Femur (tissue), 1 donor: ENCODE measurements around the gene CSTPP1.
"Not testable (repeated sequence)": the region's sequence is repeated elsewhere in the genome, so short reads cannot be mapped to it uniquely, and the experiment has no call there.

ENCODE experiments used
- DNase-seq: peaks from one replicate; pipeline ENCODE4 v3.0.0-alpha.2; 2017

Gene CSTPP1

GRCh38 chr11:47185305-47186075, 248.9 kb downstream of the CSTPP1 start:
- peak; percentile 84 for DNase-seq

DNA sequence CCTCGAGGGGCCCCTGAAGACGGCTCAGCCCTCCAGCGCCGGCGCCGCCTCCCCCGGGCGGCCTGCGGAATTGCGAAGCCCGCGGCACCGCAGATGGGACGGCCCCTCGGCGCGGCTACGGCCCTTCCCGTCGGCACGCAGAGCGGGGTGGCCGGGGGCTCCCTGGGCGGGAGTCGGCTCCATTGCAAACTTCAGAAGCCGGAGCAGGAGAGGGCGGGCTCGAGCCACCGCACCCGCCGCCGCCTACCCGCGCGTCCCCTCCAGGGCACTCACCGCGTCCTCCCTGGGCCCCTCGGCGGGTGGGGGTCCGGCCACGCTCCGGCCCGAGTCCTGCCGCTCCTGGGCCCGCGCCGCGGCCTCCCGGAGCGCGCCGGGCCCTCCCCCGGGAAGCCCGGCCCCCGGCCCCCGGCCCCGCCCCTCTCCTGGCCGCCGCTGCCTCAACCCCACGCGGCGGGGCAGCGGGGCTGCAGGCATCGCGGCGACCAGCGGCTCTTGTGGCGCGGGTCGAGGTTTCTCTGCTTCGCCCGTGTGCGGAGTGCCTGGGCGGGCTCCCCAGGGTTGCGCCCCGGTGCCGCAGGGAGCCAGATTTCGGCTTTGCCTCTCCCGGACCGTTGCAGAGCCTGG, 249.6 kb downstream of the CSTPP1 start, which contains the start of gene PACSIN3:
TSS of gene PACSIN3 (minus strand) at position 359 of the 624 bp plus-strand sequence. CDS start 3,707 bp downstream, outside the sequence.
- peak; percentile 69 for DNase-seq

GRCh38 chr11:47186700-47187695, 250.4 kb downstream of the CSTPP1 start:
- peak; percentile 75 for DNase-seq

DNA sequence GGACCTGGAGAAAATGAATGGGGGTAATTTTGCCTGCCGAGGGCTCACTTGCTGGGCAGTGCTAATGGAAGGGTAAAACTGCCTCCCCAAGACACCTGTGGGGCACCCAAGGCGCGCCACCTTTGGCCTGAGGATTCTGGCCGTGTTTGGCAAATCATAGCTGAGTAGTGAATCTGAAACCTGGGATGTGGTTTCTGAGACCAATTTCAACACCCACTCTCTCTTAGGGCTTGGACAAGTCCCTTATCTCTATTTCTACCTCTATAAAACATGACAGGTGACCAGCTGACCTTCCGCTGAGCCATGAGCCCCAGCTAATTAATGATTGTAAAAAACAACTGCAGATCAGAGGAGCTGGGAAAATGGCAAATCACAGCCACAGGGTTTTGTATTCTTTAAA, 251.2 kb downstream of the CSTPP1 start:
- no peak for DNase-seq

GRCh38 chr11:47188259-47188658, 251.7 kb downstream of the CSTPP1 start:
- peak; percentile 77 for DNase-seq

GRCh38 chr11:47189100-47189834, 252.7 kb downstream of the CSTPP1 start:
- DNase-seq = no peak

GRCh38 chr11:47191137-47191536, 254.6 kb downstream of the CSTPP1 start:
- DNase-seq = not testable (repeated sequence)

DNA sequence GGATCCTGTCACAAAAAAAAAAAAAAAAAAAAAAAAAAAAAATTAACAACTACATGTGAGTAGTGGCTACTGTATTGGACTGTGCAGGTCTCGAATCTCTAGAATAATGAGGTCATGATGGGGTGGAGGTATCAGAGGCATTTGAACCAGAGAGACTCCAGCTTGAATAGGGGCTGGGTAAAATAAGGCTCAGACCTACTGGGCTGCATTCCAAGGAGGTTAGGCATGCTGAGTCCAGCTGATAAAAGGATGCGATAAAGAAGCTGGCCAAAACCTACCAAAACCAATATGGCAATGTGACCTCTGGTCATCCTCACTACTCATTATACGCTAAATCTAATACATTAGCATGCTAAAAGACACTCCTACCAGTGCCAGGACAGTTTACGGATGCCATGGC, 255.6 kb downstream of the CSTPP1 start:
- DNase-seq = no peak

- DNase-seq = not testable (repeated sequence)
Measured at GRCh38 chr11:47198161-47198560, 261.6 kb downstream of the CSTPP1 start.

GRCh38 chr11:47201015-47201414, 264.5 kb downstream of the CSTPP1 start:
- DNase-seq = no peak

DNA sequence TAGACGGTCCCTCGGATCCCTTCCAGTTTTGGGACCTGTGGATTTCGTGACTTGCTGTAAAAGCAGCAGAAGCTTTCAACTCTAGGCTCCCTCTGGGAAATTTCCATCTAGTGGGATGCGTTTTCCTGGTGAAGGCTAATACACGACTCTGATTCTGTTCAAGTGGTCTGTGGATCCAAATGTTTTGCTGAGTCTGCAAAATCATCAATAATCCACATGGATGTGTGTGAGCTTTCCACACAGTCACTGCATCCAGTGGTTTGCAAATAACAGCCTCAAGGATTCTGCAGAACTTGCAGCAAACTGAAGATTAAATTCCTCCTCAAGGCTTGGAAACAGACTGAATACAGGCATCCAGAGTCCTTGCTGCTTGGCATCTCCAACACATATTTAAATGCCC, 266.0 kb downstream of the CSTPP1 start:
- DNase-seq = no peak

GRCh38 chr11:47204637-47204989, 268.1 kb downstream of the CSTPP1 start:
- peak; percentile 28 for DNase-seq

DNA sequence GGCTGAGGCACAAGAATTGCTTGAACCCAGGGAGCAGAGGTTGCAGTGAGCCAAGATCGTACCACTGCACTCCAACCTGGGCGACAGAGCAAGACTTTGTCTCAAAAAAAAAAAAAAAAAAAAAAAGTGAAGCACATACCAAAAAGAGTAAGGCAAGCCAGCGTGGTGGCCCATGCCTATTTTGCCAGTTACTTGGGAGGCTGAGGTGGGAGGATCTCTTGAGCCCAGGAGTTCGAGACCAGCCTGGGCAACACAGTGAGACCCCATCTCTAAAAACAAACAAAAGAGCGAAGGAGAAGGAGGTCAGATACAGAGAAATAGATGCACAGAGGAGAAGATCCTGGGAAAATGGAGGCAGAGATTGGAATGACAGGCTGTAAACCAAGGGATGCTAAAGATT, 270.0 kb downstream of the CSTPP1 start:
- not testable (repeated sequence) for DNase-seq

GRCh38 chr11:47207459-47207858, 270.9 kb downstream of the CSTPP1 start:
- DNase-seq = no peak

- DNase-seq = not testable (repeated sequence)
Measured at GRCh38 chr11:47208008-47208552, 271.5 kb downstream of the CSTPP1 start.

DNA sequence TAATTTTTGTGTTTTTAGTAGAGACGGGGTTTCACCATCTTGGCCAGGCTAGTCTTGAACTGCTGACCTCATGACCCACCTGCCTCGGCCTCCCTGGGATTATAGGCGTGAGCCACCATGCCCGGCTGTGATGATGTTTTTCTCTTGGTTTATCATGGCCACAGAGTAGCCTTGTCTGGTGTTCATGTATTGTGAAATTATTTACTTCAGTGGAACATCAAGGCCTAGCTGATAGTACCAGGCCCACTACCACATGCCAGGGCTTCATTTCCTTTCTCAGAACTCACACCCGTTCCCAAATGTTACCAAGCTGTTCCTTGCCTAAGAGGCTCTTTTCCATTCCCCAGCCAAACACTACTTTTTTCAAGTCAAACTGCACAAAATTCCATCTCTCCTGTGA, 272.1 kb downstream of the CSTPP1 start:
- no peak for DNase-seq
